ENCODE data around the gene TIMP1. TPM values are rescaled to one million over a fixed set of nuclear protein-coding genes. Genes with fewer than 3 reads are reported as not detected.

The TIMP1 gene
- polyA plus RNA-seq, 4 donors: 19.5 to 196 (median 61.8) TPM

Other genes with a start within 250 kb of the TIMP1 start
- gene ZNF157, start 211.9 kb upstream of the TIMP1 start, polyA plus RNA-seq: under 1 TPM in 2 of 4 donors, not detected in 2; 0.04 to 0.12 TPM
- gene ZNF41, start 99.2 kb upstream of the TIMP1 start, polyA plus RNA-seq: 1 to 10 TPM; 2.9 to 7.2 (median 3.1) TPM
- 10 to 100 TPM; 43.0 to 92.1 (median 68.6) TPM for gene ARAF, start 21.2 kb upstream of the TIMP1 start, polyA plus RNA-seq
- gene SYN1, start 37.4 kb downstream of the TIMP1 start, polyA plus RNA-seq: 1 to 10 TPM in 2 of 4 donors, under 1 TPM in 1, not detected in 1; 0.27 to 3.0 (median 1.3) TPM
- gene CFP, start 47.5 kb downstream of the TIMP1 start, polyA plus RNA-seq: 1 to 10 TPM in 3 of 4 donors, under 1 TPM in 1; 0.45 to 5.5 (median 4.0) TPM
- 10 to 100 TPM in 3 of 4 donors, 1 to 10 TPM in 1; 8.7 to 21.9 (median 16.2) TPM for gene ELK1, start 68.1 kb downstream of the TIMP1 start, polyA plus RNA-seq
- 100 to 1,000 TPM; 131 to 221 (median 168) TPM for gene UXT, start 76.7 kb downstream of the TIMP1 start, polyA plus RNA-seq

All from small intestine (tissue), 4 donors.